WTC11 (cell line): ENCODE data around the gene LRRC61. TPM values are rescaled to one million over a fixed set of nuclear protein-coding genes. Genes with fewer than 3 reads are reported as not detected.

Source experiments
- ATAC-seq: fragments of 200-7000 bp; cut with Tn5 transposase; 2 replicates; pipeline ENCODE4 v1.10.0; 2021; ENCODE audit warnings: mild to moderate bottlenecking, moderate library complexity
- CTCF ChIA-PET: fragments of 300-600 bp; sonication (Branson Sonifier 250); formaldehyde crosslinking; loops from one replicate; lab custom pipeline; 2021; ENCODE audit warnings: antibody characterized with exemption; lab: Charles Lee
- POLR2A ChIA-PET: fragments of 350-600 bp; sonication (Branson Sonifier 250); formaldehyde crosslinking; loops from one replicate; lab custom pipeline; 2021; ENCODE audit warnings: antibody characterized with exemption; lab: Charles Lee
- DNase-seq: peaks from one replicate; pipeline ENCODE4 v3.0.0; 2021; ENCODE audit warnings: low spot score
- H3K27ac Mint-ChIP-seq: 2 replicates; pipeline ENCODE4 v1.8.0; 2021; ENCODE audit warnings: mixed read lengths
- H3K27me3 Mint-ChIP-seq: 2 replicates; pipeline ENCODE4 v1.8.0; 2021; ENCODE audit warnings: low read depth, mild to moderate bottlenecking, moderate library complexity, mixed read lengths
- H3K36me3 Mint-ChIP-seq: 2 replicates; pipeline ENCODE4 v1.8.0; 2021; ENCODE audit warnings: mixed read lengths
- H3K4me1 Mint-ChIP-seq: 2 replicates; pipeline ENCODE4 v1.8.0; 2022; ENCODE audit warnings: mixed read lengths
- H3K4me3 Mint-ChIP-seq: 2 replicates; pipeline ENCODE4 v1.8.0; 2021; ENCODE audit warnings: mild to moderate bottlenecking, moderate library complexity, mixed read lengths
- H3K9me3 Mint-ChIP-seq: 2 replicates; pipeline ENCODE4 v1.8.0; 2021; ENCODE audit warnings: mixed read lengths
- FOXP1 ChIP-seq: sonication (generic); formaldehyde crosslinking; IDR thresholded peaks from 2 replicates; pipeline ENCODE4 v1.8.0; 2022; ENCODE audit warnings: missing genetic modification reagents, mild to moderate bottlenecking, moderate library complexity, borderline replicate concordance
- NR3C1 ChIP-seq: sonication (generic); formaldehyde crosslinking; conservative IDR thresholded peaks from 2 replicates; pipeline ENCODE4 v1.8.1; 2023; ENCODE audit warnings: low read depth, mild to moderate bottlenecking, missing genetic modification reagents
- PRRX2 ChIP-seq: fragments of 250-450 bp; sonication (Bioruptor Pico); IDR thresholded peaks from 2 replicates; pipeline ENCODE4 v1.8.0; 2021; ENCODE audit warnings: mild to moderate bottlenecking
- SP1 ChIP-seq: sonication (generic); formaldehyde crosslinking; conservative IDR thresholded peaks from 2 replicates; pipeline ENCODE4 v1.8.1; 2022; ENCODE audit warnings: missing genetic modification reagents
- ZNF219 ChIP-seq: sonication (generic); formaldehyde crosslinking; IDR thresholded peaks from 2 replicates; pipeline ENCODE4 v1.8.0; 2023; ENCODE audit warnings: missing genetic modification reagents, mild to moderate bottlenecking, borderline replicate concordance
- total RNA-seq: library from RNA; stranded (reverse); gene quantifications from 3 replicates; pipeline ENCODE4 v1.2.3, GENCODE V29; 2021
- TF ChIP-seq, protein P1 (sequence below): sonication (generic); formaldehyde crosslinking; IDR thresholded peaks from 2 replicates; pipeline ENCODE4 v1.8.0; 2022; ENCODE audit warnings: mild to moderate bottlenecking, missing genetic modification reagents
- TF ChIP-seq, protein P2 (sequence below): sonication (generic); formaldehyde crosslinking; IDR thresholded peaks from 2 replicates; pipeline ENCODE4 v1.8.0; 2023; ENCODE audit warnings: missing genetic modification reagents
- TF ChIP-seq, protein P3 (sequence below): sonication (generic); formaldehyde crosslinking; IDR thresholded peaks from 2 replicates; pipeline ENCODE4 v1.8.0; 2022; ENCODE audit warnings: mild to moderate bottlenecking, missing genetic modification reagents
- TF ChIP-seq, protein P4 (sequence below): sonication (generic); formaldehyde crosslinking; IDR thresholded peaks from 2 replicates; pipeline ENCODE4 v1.8.1; 2023; ENCODE audit warnings: mild to moderate bottlenecking, missing genetic modification reagents, borderline replicate concordance
- TF ChIP-seq, protein P5 (sequence below): sonication (generic); formaldehyde crosslinking; IDR thresholded peaks from 2 replicates; pipeline ENCODE4 v1.8.1; 2022; ENCODE audit warnings: low read depth, mild to moderate bottlenecking, moderate library complexity, missing genetic modification reagents, borderline replicate concordance
- TF ChIP-seq, protein P6 (sequence below): fragments of 250-450 bp; sonication (Bioruptor Pico); IDR thresholded peaks from 2 replicates; pipeline ENCODE4 v1.9.0; 2021; ENCODE audit warnings: mild to moderate bottlenecking, borderline replicate concordance
- TF ChIP-seq, protein P7 (sequence below): sonication (generic); formaldehyde crosslinking; IDR thresholded peaks from 2 replicates; pipeline ENCODE4 v1.8.0; 2022; ENCODE audit warnings: missing genetic modification reagents
- TF ChIP-seq, protein P8 (sequence below): fragments of 200-600 bp; IDR thresholded peaks from 2 replicates; pipeline ENCODE4 v1.8.0; 2022; ENCODE audit warnings: antibody characterized with exemption

LRRC61 gene
- total RNA-seq, 1 experiment from 2014 or later: 27.7 TPM

DNA sequence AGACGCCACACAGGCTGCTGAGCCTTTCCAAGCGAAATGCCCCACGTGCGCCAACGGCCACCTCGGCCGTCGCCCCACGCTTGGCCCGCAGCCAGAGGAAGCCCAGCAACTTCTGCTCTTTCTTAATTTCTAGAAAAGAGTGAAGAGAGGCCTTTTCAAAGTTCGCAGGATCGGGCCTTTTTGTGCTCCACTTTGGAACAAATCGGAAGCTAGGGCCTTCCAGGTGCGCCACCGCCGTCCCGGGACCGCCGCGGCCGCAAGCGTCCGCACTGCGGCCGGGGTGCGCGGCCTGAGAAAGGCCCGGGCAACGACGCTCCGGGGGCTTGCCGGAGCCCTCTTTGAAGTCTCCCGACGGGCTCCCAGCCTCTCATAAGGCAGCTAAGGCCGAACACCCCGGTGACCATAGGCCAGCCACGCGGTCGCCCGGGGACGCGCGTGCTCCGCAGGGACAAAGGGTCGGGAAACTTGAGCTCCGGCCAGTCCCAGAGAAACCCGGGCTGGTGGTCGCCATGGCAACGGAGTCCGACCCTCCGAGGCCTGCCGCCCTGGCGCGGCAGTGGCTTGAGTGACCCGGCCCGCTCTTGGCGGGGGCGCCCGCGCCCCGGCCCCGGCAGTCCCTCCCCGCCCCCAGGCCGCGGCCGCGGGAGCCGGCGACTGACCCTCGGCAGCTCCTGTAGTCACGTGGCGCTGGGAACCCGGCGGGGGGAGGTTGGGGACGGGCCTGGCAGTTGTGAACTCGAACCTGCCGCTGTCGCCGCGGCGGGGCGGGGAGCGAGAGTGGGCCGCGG lies 45.1 kb downstream of the LRRC61 start, which contains the start of gene REPIN1 (continued):
- TF ChIP-seq, protein P1, sequence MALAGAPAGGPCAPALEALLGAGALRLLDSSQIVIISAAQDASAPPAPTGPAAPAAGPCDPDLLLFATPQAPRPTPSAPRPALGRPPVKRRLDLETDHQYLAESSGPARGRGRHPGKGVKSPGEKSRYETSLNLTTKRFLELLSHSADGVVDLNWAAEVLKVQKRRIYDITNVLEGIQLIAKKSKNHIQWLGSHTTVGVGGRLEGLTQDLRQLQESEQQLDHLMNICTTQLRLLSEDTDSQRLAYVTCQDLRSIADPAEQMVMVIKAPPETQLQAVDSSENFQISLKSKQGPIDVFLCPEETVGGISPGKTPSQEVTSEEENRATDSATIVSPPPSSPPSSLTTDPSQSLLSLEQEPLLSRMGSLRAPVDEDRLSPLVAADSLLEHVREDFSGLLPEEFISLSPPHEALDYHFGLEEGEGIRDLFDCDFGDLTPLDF (CRISPR knock-in tag): no peak
- TF ChIP-seq, protein P2, sequence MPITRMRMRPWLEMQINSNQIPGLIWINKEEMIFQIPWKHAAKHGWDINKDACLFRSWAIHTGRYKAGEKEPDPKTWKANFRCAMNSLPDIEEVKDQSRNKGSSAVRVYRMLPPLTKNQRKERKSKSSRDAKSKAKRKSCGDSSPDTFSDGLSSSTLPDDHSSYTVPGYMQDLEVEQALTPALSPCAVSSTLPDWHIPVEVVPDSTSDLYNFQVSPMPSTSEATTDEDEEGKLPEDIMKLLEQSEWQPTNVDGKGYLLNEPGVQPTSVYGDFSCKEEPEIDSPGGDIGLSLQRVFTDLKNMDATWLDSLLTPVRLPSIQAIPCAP (CRISPR knock-in tag): no peak
- TF ChIP-seq PRRX2 (CRISPR knock-in tag) (no peak), SP1 (CRISPR knock-in tag) (0 out of 2 replicates have a peak, but pooled peaks have one; percentile 11), NR3C1 (no peak), ZNF219 (no peak)
- TF ChIP-seq, protein P3, sequence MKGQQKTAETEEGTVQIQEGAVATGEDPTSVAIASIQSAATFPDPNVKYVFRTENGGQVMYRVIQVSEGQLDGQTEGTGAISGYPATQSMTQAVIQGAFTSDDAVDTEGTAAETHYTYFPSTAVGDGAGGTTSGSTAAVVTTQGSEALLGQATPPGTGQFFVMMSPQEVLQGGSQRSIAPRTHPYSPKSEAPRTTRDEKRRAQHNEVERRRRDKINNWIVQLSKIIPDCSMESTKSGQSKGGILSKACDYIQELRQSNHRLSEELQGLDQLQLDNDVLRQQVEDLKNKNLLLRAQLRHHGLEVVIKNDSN (CRISPR knock-in tag): peak; percentile 92
- TF ChIP-seq, protein P4, sequence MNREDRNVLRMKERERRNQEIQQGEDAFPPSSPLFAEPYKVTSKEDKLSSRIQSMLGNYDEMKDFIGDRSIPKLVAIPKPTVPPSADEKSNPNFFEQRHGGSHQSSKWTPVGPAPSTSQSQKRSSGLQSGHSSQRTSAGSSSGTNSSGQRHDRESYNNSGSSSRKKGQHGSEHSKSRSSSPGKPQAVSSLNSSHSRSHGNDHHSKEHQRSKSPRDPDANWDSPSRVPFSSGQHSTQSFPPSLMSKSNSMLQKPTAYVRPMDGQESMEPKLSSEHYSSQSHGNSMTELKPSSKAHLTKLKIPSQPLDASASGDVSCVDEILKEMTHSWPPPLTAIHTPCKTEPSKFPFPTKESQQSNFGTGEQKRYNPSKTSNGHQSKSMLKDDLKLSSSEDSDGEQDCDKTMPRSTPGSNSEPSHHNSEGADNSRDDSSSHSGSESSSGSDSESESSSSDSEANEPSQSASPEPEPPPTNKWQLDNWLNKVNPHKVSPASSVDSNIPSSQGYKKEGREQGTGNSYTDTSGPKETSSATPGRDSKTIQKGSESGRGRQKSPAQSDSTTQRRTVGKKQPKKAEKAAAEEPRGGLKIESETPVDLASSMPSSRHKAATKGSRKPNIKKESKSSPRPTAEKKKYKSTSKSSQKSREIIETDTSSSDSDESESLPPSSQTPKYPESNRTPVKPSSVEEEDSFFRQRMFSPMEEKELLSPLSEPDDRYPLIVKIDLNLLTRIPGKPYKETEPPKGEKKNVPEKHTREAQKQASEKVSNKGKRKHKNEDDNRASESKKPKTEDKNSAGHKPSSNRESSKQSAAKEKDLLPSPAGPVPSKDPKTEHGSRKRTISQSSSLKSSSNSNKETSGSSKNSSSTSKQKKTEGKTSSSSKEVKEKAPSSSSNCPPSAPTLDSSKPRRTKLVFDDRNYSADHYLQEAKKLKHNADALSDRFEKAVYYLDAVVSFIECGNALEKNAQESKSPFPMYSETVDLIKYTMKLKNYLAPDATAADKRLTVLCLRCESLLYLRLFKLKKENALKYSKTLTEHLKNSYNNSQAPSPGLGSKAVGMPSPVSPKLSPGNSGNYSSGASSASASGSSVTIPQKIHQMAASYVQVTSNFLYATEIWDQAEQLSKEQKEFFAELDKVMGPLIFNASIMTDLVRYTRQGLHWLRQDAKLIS (CRISPR knock-in tag): no peak

DNA sequence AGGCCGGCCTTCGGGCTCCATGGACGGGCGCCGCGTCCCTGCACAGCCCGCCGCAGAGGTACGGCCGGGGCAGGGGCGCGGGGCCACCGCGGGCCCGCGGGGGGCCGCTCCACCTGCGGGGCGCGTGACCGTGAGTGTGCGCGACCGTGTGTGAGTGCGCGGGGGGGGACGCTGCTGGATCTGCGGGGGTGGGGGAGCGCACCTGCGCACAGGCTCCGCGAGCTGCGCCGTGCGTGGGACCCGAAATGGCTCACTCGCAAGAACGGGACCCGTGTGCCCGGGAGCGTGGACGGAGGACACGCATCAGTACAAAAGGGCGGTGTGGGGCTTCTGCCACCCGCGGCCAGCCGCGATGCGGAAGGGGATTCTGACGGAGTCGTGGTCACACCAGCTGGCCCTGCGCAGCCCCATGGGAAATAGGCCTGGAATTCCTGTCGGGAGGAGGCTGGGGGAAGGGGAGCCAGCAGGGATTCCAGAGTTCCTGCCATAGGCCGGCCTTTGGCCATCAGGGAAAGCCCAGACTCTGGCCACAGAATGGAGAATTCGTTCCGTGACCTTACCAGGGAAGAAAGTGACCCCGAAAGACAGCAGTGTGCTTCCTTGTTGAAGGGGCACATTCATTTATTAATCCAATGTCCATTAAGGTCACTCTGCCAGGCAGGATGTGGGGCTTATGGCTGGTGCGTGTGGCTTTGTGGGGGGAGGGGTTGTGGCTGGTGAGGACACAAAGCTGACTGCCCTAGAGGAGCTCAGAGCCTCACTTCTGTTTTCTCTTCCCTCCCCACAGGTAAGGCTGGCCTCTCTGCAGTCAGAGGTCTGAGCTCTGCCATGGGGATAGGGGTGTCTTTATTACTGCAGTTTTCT lies 46.0 kb downstream of the LRRC61 start:
- POLR2A ChIA-PET: interaction anchor here (0.7 to 2.5 kb wide), 14 partner anchors 9 to 46 kb away, joined by 3 to 29 read pairs (median 4); partner anchors contain the start of genes ACTR3C and LRRC61
- ATAC-seq (peak; percentile 68), DNase-seq (peak; percentile 83)
- CTCF ChIA-PET: interaction anchor here (0.7 to 2.2 kb wide), 12 partner anchors 9 to 80 kb away, joined by 3 to 16 read pairs (median 4); partner anchors contain the start of gene RARRES2
- H3K27ac Mint-ChIP-seq: peak overlapping the region; percentile 99
- H3K9me3 Mint-ChIP-seq: no peaks in the 10 kb centered on the region
- H3K4me1 Mint-ChIP-seq: peaks cover 54% of the 10 kb centered on the region
- H3K4me3 Mint-ChIP-seq: peak overlapping the region; percentile 91
- H3K36me3 Mint-ChIP-seq: peaks cover 21% of the 10 kb centered on the region
- no peaks in the 10 kb centered on the region for H3K27me3 Mint-ChIP-seq
- TF ChIP-seq, protein P5, sequence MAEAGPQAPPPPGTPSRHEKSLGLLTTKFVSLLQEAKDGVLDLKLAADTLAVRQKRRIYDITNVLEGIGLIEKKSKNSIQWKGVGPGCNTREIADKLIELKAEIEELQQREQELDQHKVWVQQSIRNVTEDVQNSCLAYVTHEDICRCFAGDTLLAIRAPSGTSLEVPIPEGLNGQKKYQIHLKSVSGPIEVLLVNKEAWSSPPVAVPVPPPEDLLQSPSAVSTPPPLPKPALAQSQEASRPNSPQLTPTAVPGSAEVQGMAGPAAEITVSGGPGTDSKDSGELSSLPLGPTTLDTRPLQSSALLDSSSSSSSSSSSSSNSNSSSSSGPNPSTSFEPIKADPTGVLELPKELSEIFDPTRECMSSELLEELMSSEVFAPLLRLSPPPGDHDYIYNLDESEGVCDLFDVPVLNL: 0 out of 2 replicates have a peak, but pooled peaks have one; percentile 19
- TF ChIP-seq, protein P6, sequence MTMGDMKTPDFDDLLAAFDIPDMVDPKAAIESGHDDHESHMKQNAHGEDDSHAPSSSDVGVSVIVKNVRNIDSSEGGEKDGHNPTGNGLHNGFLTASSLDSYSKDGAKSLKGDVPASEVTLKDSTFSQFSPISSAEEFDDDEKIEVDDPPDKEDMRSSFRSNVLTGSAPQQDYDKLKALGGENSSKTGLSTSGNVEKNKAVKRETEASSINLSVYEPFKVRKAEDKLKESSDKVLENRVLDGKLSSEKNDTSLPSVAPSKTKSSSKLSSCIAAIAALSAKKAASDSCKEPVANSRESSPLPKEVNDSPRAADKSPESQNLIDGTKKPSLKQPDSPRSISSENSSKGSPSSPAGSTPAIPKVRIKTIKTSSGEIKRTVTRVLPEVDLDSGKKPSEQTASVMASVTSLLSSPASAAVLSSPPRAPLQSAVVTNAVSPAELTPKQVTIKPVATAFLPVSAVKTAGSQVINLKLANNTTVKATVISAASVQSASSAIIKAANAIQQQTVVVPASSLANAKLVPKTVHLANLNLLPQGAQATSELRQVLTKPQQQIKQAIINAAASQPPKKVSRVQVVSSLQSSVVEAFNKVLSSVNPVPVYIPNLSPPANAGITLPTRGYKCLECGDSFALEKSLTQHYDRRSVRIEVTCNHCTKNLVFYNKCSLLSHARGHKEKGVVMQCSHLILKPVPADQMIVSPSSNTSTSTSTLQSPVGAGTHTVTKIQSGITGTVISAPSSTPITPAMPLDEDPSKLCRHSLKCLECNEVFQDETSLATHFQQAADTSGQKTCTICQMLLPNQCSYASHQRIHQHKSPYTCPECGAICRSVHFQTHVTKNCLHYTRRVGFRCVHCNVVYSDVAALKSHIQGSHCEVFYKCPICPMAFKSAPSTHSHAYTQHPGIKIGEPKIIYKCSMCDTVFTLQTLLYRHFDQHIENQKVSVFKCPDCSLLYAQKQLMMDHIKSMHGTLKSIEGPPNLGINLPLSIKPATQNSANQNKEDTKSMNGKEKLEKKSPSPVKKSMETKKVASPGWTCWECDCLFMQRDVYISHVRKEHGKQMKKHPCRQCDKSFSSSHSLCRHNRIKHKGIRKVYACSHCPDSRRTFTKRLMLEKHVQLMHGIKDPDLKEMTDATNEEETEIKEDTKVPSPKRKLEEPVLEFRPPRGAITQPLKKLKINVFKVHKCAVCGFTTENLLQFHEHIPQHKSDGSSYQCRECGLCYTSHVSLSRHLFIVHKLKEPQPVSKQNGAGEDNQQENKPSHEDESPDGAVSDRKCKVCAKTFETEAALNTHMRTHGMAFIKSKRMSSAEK (CRISPR knock-in tag): 0 out of 2 replicates have a peak, but pooled peaks have one; percentile 6
- TF ChIP-seq, protein P7, sequence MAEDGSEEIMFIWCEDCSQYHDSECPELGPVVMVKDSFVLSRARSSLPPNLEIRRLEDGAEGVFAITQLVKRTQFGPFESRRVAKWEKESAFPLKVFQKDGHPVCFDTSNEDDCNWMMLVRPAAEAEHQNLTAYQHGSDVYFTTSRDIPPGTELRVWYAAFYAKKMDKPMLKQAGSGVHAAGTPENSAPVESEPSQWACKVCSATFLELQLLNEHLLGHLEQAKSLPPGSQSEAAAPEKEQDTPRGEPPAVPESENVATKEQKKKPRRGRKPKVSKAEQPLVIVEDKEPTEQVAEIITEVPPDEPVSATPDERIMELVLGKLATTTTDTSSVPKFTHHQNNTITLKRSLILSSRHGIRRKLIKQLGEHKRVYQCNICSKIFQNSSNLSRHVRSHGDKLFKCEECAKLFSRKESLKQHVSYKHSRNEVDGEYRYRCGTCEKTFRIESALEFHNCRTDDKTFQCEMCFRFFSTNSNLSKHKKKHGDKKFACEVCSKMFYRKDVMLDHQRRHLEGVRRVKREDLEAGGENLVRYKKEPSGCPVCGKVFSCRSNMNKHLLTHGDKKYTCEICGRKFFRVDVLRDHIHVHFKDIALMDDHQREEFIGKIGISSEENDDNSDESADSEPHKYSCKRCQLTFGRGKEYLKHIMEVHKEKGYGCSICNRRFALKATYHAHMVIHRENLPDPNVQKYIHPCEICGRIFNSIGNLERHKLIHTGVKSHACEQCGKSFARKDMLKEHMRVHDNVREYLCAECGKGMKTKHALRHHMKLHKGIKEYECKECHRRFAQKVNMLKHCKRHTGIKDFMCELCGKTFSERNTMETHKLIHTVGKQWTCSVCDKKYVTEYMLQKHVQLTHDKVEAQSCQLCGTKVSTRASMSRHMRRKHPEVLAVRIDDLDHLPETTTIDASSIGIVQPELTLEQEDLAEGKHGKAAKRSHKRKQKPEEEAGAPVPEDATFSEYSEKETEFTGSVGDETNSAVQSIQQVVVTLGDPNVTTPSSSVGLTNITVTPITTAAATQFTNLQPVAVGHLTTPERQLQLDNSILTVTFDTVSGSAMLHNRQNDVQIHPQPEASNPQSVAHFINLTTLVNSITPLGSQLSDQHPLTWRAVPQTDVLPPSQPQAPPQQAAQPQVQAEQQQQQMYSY (CRISPR knock-in tag): no peak
- TF ChIP-seq, protein P8, sequence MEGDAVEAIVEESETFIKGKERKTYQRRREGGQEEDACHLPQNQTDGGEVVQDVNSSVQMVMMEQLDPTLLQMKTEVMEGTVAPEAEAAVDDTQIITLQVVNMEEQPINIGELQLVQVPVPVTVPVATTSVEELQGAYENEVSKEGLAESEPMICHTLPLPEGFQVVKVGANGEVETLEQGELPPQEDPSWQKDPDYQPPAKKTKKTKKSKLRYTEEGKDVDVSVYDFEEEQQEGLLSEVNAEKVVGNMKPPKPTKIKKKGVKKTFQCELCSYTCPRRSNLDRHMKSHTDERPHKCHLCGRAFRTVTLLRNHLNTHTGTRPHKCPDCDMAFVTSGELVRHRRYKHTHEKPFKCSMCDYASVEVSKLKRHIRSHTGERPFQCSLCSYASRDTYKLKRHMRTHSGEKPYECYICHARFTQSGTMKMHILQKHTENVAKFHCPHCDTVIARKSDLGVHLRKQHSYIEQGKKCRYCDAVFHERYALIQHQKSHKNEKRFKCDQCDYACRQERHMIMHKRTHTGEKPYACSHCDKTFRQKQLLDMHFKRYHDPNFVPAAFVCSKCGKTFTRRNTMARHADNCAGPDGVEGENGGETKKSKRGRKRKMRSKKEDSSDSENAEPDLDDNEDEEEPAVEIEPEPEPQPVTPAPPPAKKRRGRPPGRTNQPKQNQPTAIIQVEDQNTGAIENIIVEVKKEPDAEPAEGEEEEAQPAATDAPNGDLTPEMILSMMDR: no peak
- TF ChIP-seq FOXP1 (CRISPR knock-in tag): peak; percentile 56; the same call in 1 of the 2 replicates
